H1 (cell line): ENCODE results near the gene NOTUM. TPM values are rescaled to one million over a fixed set of nuclear protein-coding genes. Genes with fewer than 3 reads are reported as not detected.

Source experiments
- CHD7 ChIP-seq: fragments of 300-600 bp; sonication (generic); IDR thresholded peaks from 2 replicates; pipeline ENCODE4 v1.7.1; 2012; ENCODE audit warnings: low read length, moderate library complexity, mild to moderate bottlenecking, inconsistent platforms; ENCODE audit not compliant: insufficient replicate concordance
- EGR1 ChIP-seq: IDR thresholded peaks from 2 replicates; pipeline ENCODE4 v1.6.1; 2011; ENCODE audit warnings: low read depth, low read length, borderline replicate concordance
- EZH2 ChIP-seq: fragments of 200-600 bp; sonication (generic); IDR thresholded peaks from 2 replicates; pipeline ENCODE4 v1.7.1; 2012; ENCODE audit warnings: low read depth, mild to moderate bottlenecking, moderate library complexity, low read length, inconsistent platforms; ENCODE audit not compliant: severe bottlenecking
- GABPA ChIP-seq: IDR thresholded peaks from 2 replicates; pipeline ENCODE4 v1.6.1; 2011; ENCODE audit warnings: mild to moderate bottlenecking, low read length, moderate library complexity, borderline replicate concordance; ENCODE audit not compliant: insufficient read depth
- GTF2F1 ChIP-seq: IDR thresholded peaks from 2 replicates; pipeline ENCODE4 v1.6.1; 2012; ENCODE audit warnings: low read depth, low read length, improper control_type of control experiment, borderline replicate concordance
- SIN3A ChIP-seq, 2 experiments: IDR thresholded peaks in 1 of 2; conservative IDR thresholded peaks in 1 of 2; 2 replicates each; pipeline ENCODE4 v1.6.1; 2011 to 2012; ENCODE audit warnings: low read length in 2 of 2, improper control_type of control experiment in 1 of 2, low read depth in 1 of 2, mild to moderate bottlenecking in 1 of 2
- SUZ12 ChIP-seq: fragments of 200-600 bp; sonication (generic); IDR thresholded peaks from 2 replicates; pipeline ENCODE4 v1.6.1; 2012; ENCODE audit warnings: mild to moderate bottlenecking, inconsistent platforms, low read length, moderate library complexity, mixed read lengths
- TEAD4 ChIP-seq: IDR thresholded peaks from 2 replicates; pipeline ENCODE4 v1.6.1; 2012; ENCODE audit warnings: low read depth, low read length, inconsistent platforms, mixed read lengths
- polyA plus RNA-seq, 7 experiments: library from polyadenylated mRNA; depleted of rRNA in 3 of 7; stranded (reverse) in 5 of 7; unstranded in 2 of 7; fragments of >200 nt in 5 of 7; fragments of 200-250 nt in 2 of 7; gene quantifications; 1 replicate in 5 of 7; 2 replicates in 1 of 7; 4 replicates in 1 of 7; pipeline versions ENCODE4 v1.2.1 to v1.2.3, GENCODE V29; 2011 to 2013; ENCODE audit warnings: missing spikeins in 2 of 7, mixed read lengths in 2 of 7
- total RNA-seq: library from RNA; stranded (reverse); fragmentation: NEBNext Ultra II Directional; extraction: Animal tissue kit (Norgen Biotek cat#: 25700); gene quantifications from 2 replicates; pipeline ENCODE4 v1.2.1, GENCODE V29; 2021

The NOTUM gene
- total and polyA plus RNA-seq, 2 of the 8 experiments (the other 6 are each of a cell fraction or from before 2014, with no cell fraction given), result 0.45 to 0.76 TPM

GRCh38 chr17:81960130-81960958 lies 643 bp downstream of the NOTUM start (continued):
- no peak for TF ChIP-seq CHD7
- TF ChIP-seq TEAD4, result no peak
- peak; percentile 95 for TF ChIP-seq EZH2
- TF ChIP-seq EGR1, result no peak
- no peak for TF ChIP-seq GTF2F1
- TF ChIP-seq SIN3A (conservative IDR thresholded peaks at IDR 0.05 in 1 of 2, IDR thresholded peaks at IDR 0.05 in 1 of 2; ENCODE audit: low read depth in 1 of 2, low read length in 2 of 2), result no peak
- peak; percentile 71 for TF ChIP-seq GABPA
- peak; percentile 89 for TF ChIP-seq SUZ12
